Glutamatergic neuron (in vitro differentiated cells): Measurements from ENCODE around the gene GLIS1. TPM values are rescaled to one million over a fixed set of nuclear protein-coding genes. Genes with fewer than 3 reads are reported as not detected.
A peak's percentile ranks its signal among the peaks of the same experiment; 100 is the strongest.
"Not testable (repeated sequence)": the region's sequence is repeated elsewhere in the genome, so short reads cannot be mapped to it uniquely, and the experiment has no call there.

ENCODE experiments used
- DNase-seq: peaks from one replicate; pipeline ENCODE4 v3.0.0; 2022
- H3K27ac Mint-ChIP-seq: one replicate; pipeline ENCODE4 v1.8.0; 2020; ENCODE audit warnings: mild to moderate bottlenecking, mixed read lengths, inconsistent platforms; ENCODE audit not compliant: unreplicated experiment
- H3K27me3 Mint-ChIP-seq: one replicate; pipeline ENCODE4 v1.8.0; 2020; ENCODE audit warnings: mild to moderate bottlenecking, moderate library complexity, mixed read lengths, inconsistent platforms; ENCODE audit not compliant: unreplicated experiment
- H3K36me3 Mint-ChIP-seq: one replicate; pipeline ENCODE4 v1.8.0; 2020; ENCODE audit warnings: mild to moderate bottlenecking, mixed read lengths, inconsistent platforms; ENCODE audit not compliant: unreplicated experiment
- H3K4me1 Mint-ChIP-seq: one replicate; pipeline ENCODE4 v1.8.0; 2020; ENCODE audit warnings: mild to moderate bottlenecking, low read depth, mixed read lengths, inconsistent platforms; ENCODE audit not compliant: unreplicated experiment
- H3K4me3 Mint-ChIP-seq: one replicate; pipeline ENCODE4 v1.8.0; 2020; ENCODE audit warnings: mild to moderate bottlenecking, mixed read lengths, inconsistent platforms; ENCODE audit not compliant: unreplicated experiment
- H3K9me3 Mint-ChIP-seq: one replicate; pipeline ENCODE4 v1.8.0; 2020; ENCODE audit warnings: mild to moderate bottlenecking, moderate library complexity, mixed read lengths, inconsistent platforms; ENCODE audit not compliant: unreplicated experiment
- CTCF ChIP-seq: fragments of 200-600 bp; sonication (generic); IDR thresholded peaks from one replicate; pipeline ENCODE4 v1.5.0; 2021; ENCODE audit not compliant: partially characterized antibody, unreplicated experiment
- total RNA-seq: library from RNA; stranded (reverse); fragmentation: NEBNext Ultra II Directional; extraction: Animal tissue kit (Norgen Biotek cat#: 25700); gene quantifications from one replicate; pipeline ENCODE4 v1.2.1, GENCODE V29; 2021; ENCODE audit not compliant: unreplicated experiment

GLIS1 gene
- total RNA-seq, 1 donor from 2014 or later = 0.76 TPM

DNA sequence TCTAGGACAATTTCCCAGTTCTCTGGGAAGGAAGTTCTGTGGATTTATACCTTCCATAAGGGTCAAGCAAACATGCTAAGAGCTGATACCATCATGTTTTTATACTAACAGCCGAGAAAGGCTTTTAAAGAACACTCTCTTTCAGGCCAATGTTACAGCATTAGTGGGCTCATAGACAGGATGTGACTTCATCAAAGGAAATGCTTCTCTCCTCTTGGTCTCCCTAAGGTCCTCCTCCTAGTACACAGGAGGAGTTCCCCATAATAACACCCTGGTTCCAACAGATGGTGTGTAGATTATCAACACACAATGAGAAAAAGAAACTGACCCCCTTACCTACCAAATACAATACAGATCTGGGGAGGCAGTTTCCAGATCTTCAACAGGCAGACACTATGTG, 26.7 kb upstream of the GLIS1 start:
- H3K9me3 Mint-ChIP-seq = no peaks in the 10 kb centered on the region
- no peak for TF ChIP-seq CTCF
- no peaks in the 10 kb centered on the region for H3K36me3 Mint-ChIP-seq
- no peak overlapping the region for H3K4me3 Mint-ChIP-seq
- no peak for DNase-seq
- H3K4me1 Mint-ChIP-seq = peaks cover 2% of the 10 kb centered on the region
- H3K27me3 Mint-ChIP-seq = no peaks in the 10 kb centered on the region
- H3K27ac Mint-ChIP-seq = no peak overlapping the region

DNA sequence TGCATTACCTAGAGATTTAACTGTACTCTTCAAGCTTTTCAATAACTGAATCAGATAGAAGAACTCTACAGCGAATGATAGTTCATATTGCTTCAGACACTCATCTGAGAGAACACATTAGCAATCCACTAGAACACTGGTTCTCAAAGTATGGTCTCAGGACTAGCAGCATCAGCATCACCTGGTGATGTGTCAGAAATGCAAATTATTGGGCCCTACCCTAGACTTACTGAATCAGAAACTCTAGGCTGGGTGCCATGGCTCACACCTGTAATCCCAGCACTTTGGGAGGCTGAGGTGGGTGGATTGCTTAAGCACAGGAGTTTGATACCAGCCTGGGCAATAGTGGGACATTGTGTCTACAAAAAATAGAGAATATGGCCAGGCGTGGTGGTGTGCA, 24.9 kb upstream of the GLIS1 start:
- DNase-seq = no peak
- peaks cover 5% of the 10 kb centered on the region for H3K36me3 Mint-ChIP-seq
- H3K27me3 Mint-ChIP-seq = no peaks in the 10 kb centered on the region
- no peak overlapping the region for H3K4me3 Mint-ChIP-seq
- peaks cover 2% of the 10 kb centered on the region for H3K4me1 Mint-ChIP-seq
- H3K27ac Mint-ChIP-seq = no peak overlapping the region
- H3K9me3 Mint-ChIP-seq = peaks cover 5% of the 10 kb centered on the region
- TF ChIP-seq CTCF = no peak

- H3K27ac Mint-ChIP-seq = no peak overlapping the region
- no peak for DNase-seq
Measured at GRCh38 chr1:53763461-53763860, 24.5 kb upstream of the GLIS1 start.

GRCh38 chr1:53760497-53760896, 21.5 kb upstream of the GLIS1 start:
- H3K27me3 Mint-ChIP-seq, H3K27ac Mint-ChIP-seq, H3K9me3 Mint-ChIP-seq, DNase-seq, H3K4me3 Mint-ChIP-seq, H3K36me3 Mint-ChIP-seq, H3K4me1 Mint-ChIP-seq: not testable (repeated sequence)

More at GRCh38 chr1:53763461-53763860, 24.5 kb upstream of the GLIS1 start:
- no peak overlapping the region for H3K4me3 Mint-ChIP-seq
- H3K27me3 Mint-ChIP-seq = no peaks in the 10 kb centered on the region
- TF ChIP-seq CTCF = no peak
- peaks cover 2% of the 10 kb centered on the region for H3K4me1 Mint-ChIP-seq
- peaks cover 5% of the 10 kb centered on the region for H3K36me3 Mint-ChIP-seq
- peaks cover 5% of the 10 kb centered on the region for H3K9me3 Mint-ChIP-seq

- H3K4me3 Mint-ChIP-seq = no peak overlapping the region
- peaks cover 3% of the 10 kb centered on the region for H3K4me1 Mint-ChIP-seq
- no peak for TF ChIP-seq CTCF
- H3K27me3 Mint-ChIP-seq = no peaks in the 10 kb centered on the region
- peak overlapping the region; percentile 13 for H3K27ac Mint-ChIP-seq
- peaks cover 5% of the 10 kb centered on the region for H3K36me3 Mint-ChIP-seq
- H3K9me3 Mint-ChIP-seq = peaks cover 5% of the 10 kb centered on the region
- peak; percentile 24 for DNase-seq
Measured at GRCh38 chr1:53755874-53756273, 16.9 kb upstream of the GLIS1 start.
